Esophagus squamous epithelium (tissue), 5 donors: ENCODE measurements around the gene GRK1. TPM values are rescaled to one million over a fixed set of nuclear protein-coding genes. Genes with fewer than 3 reads are reported as not detected.
"Not testable (repeated sequence)": the region's sequence is repeated elsewhere in the genome, so short reads cannot be mapped to it uniquely, and the experiment has no call there.

Source experiments
- DNase-seq: peaks from one replicate; lab custom pipeline; 2025; lab: John Stamatoyannopoulos, UW
- H3K27ac ChIP-seq, 4 donors: fragments of 200-600 bp; sonication (generic); one replicate each; pipeline ENCODE4 v1.5.1; 2016 to 2019; ENCODE audit warnings: mild to moderate bottlenecking in 1 of 4
- H3K27me3 ChIP-seq, 4 donors: fragments of 200-600 bp; sonication (generic); 1 replicate in 3 of 4; 2 replicates in 1 of 4; pipeline versions ENCODE4 v1.5.1 to v1.6.0; 2017 to 2021; ENCODE audit warnings: antibody characterized with exemption in 1 of 4
- H3K36me3 ChIP-seq, 3 donors: fragments of 200-600 bp; sonication (generic); one replicate each; pipeline ENCODE4 v1.5.1; 2016 to 2019
- H3K4me1 ChIP-seq, 3 donors: fragments of 200-600 bp; sonication (generic); one replicate each; pipeline ENCODE4 v1.5.1; 2017 to 2019
- H3K4me3 ChIP-seq, 4 donors: fragments of 200-600 bp; sonication (generic); 1 replicate in 3 of 4; 2 replicates in 1 of 4; pipeline ENCODE4 v1.5.1; 2016 to 2019; ENCODE audit warnings: mild to moderate bottlenecking in 2 of 4, moderate library complexity in 1 of 4
- H3K9me3 ChIP-seq, 3 donors: fragments of 200-600 bp; sonication (generic); one replicate each; pipeline ENCODE4 v1.5.1; 2016 to 2019
- POLR2A ChIP-seq, 4 donors: fragments of 450-650 bp; IDR thresholded peaks; one replicate each; pipeline ENCODE4 v1.6.1; 2017; ENCODE audit warnings: antibody characterized with exemption in 4 of 4, mild to moderate bottlenecking in 4 of 4, moderate library complexity in 3 of 4
- WGBS, 2 donors: methylation state at CpG; one replicate each; pipeline ENCODE4 v1.1.5; 2018; 5-methylcytosine and 5-hydroxymethylcytosine counted together
- intact Hi-C: fragments of 100-400 bp; cut with DNase I; formaldehyde crosslinking; loops from one replicate; pipeline ENCODE4 v1.15.0; 2022
- total RNA-seq, 4 donors: library from RNA; depleted of rRNA; stranded (reverse); fragments of >200 nt; gene quantifications; one replicate each; pipeline ENCODE4 v1.1.0, GENCODE V29; 2016
- TF ChIP-seq, protein P1 (sequence below), 6 experiments: fragments of 450-650 bp in 4 of 6; fragments of 200-600 bp in 2 of 6; sonication (generic) in 2 of 6; IDR thresholded peaks; one replicate each; pipeline ENCODE4 v1.5.1; 2016 to 2019; ENCODE audit warnings: antibody characterized with exemption in 6 of 6, mild to moderate bottlenecking in 4 of 6, moderate library complexity in 4 of 6
- donor health status: DM: yes; HTN: yes; CAD: no.

GRK1 gene
- total RNA-seq, 4 donors from 2014 or later = not detected

DNA sequence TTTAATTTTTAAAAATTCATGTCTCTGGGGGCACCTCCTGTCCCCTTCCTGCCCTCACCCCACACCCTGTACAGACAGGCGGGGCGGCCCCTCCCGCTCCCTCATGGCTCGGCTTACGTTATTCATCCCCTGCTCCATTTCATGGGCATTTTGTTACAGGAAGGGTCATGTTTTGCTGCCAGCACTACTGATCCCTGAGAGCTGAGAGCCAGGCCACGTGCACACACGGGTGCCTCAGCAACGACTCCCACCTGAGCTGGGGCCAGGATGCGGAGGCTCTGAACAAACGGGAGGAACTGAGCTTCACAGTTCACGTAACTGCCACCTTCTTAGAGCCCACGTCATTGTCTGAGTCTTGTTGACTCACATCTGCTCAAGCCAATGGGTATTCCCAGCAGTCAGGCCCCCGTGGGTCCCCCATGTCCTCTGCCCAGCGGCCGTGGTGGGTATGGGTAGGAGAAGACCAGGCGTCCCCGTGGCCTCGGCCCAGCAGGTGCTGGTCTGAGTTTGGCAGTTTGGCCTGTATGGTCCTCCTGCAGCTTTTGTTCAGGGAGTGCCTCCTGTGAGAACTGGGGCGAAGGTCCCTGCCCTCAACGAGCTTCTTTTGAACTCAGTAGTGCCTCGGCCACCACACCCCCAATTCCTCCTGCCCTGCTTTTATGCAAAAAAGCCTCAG lies 75.6 kb downstream of the GRK1 start:
- no peak for TF ChIP-seq POLR2A (IDR thresholded peaks at IDR 0.05)
- TF ChIP-seq, protein P1, sequence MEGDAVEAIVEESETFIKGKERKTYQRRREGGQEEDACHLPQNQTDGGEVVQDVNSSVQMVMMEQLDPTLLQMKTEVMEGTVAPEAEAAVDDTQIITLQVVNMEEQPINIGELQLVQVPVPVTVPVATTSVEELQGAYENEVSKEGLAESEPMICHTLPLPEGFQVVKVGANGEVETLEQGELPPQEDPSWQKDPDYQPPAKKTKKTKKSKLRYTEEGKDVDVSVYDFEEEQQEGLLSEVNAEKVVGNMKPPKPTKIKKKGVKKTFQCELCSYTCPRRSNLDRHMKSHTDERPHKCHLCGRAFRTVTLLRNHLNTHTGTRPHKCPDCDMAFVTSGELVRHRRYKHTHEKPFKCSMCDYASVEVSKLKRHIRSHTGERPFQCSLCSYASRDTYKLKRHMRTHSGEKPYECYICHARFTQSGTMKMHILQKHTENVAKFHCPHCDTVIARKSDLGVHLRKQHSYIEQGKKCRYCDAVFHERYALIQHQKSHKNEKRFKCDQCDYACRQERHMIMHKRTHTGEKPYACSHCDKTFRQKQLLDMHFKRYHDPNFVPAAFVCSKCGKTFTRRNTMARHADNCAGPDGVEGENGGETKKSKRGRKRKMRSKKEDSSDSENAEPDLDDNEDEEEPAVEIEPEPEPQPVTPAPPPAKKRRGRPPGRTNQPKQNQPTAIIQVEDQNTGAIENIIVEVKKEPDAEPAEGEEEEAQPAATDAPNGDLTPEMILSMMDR (IDR thresholded peaks at IDR 0.05) = no peak
- no peak overlapping the region for H3K27ac ChIP-seq
- H3K9me3 ChIP-seq = no peaks in the 10 kb centered on the region
- DNase-seq = no peak
- 28 to 61% methylated on average over 8 to 17 of the region's 21 CpGs for WGBS, 2 donors
- H3K27me3 ChIP-seq = peaks cover 0 to 47% (median 0%) of the 10 kb centered on the region in 4 donors
- intact Hi-C loops = no loop called here
- H3K4me3 ChIP-seq = no peak overlapping the region
- H3K36me3 ChIP-seq = no peaks in the 10 kb centered on the region
- peaks cover 0 to 13% (median 3%) of the 10 kb centered on the region in 3 donors for H3K4me1 ChIP-seq

GRCh38 chr13:113743366-113744195 lies 76.6 kb downstream of the GRK1 start:
- DNase-seq = no peak
- 87 to 91% methylated on average over 12 to 15 of the region's 24 CpGs for WGBS, 2 donors
- H3K9me3 ChIP-seq = no peaks in the 10 kb centered on the region
- H3K27me3 ChIP-seq = peaks cover 0 to 38% (median 0%) of the 10 kb centered on the region in 4 donors
- intact Hi-C loops = no loop called here
- no peak overlapping the region for H3K27ac ChIP-seq
- peaks cover 0 to 13% (median 3%) of the 10 kb centered on the region in 3 donors for H3K4me1 ChIP-seq
- H3K4me3 ChIP-seq = no peak overlapping the region
- H3K36me3 ChIP-seq = no peaks in the 10 kb centered on the region
- no peak for TF ChIP-seq POLR2A (IDR thresholded peaks at IDR 0.05)
- TF ChIP-seq, protein P1 (IDR thresholded peaks at IDR 0.05) = no peak

DNA sequence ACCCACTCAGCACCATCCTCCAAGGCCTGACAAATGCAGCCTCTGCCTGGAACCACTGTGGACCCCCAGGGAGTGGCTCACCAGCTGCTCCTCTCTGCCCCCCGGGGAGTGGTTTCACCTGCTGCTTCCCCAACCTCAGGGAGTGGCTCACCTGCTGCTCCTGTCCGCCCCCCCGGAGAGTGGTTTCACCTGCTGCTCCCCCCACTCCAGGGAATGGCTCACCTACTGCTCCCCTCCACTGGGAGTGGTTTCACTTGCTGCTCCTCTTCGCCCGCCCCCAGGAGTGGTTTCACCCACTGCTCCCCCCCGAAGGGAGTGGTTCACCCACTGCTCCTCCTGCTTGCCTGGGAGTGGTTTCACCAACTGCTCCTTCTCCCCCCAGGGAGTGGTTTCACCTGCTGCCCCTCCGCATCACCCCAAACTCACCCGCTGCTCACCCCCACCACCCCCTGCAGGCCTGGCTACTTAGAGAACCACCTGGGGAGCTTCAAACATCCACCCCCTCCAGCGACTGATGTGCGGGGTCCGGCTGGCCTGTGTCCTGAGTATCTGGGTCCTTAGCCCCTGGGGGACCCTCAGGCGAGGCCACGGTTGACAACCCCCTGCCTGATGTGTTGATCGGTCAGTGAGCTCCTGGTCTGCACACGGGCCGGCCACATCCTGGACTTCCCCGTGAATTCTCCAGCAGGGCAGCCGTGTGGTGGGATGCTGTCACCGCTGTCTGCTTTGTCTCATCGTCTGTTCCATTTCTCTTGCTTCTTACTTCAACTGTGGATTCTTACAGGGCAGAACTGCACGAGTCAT lies 77.4 kb downstream of the GRK1 start:
- peaks cover 0 to 34% (median 0%) of the 10 kb centered on the region in 4 donors for H3K27me3 ChIP-seq
- no peak for DNase-seq
- H3K4me1 ChIP-seq = peaks cover 0 to 13% (median 3%) of the 10 kb centered on the region in 3 donors
- TF ChIP-seq POLR2A (IDR thresholded peaks at IDR 0.05) = no peak
- TF ChIP-seq, protein P1 (IDR thresholded peaks at IDR 0.05) = no peak
- H3K9me3 ChIP-seq = no peaks in the 10 kb centered on the region
- WGBS, 2 donors = 77 to 86% methylated on average over 7 to 12 of the region's 21 CpGs
- intact Hi-C loops = no loop called here
- H3K36me3 ChIP-seq = no peaks in the 10 kb centered on the region
- no peak overlapping the region for H3K27ac ChIP-seq
- H3K4me3 ChIP-seq = no peak overlapping the region

DNA sequence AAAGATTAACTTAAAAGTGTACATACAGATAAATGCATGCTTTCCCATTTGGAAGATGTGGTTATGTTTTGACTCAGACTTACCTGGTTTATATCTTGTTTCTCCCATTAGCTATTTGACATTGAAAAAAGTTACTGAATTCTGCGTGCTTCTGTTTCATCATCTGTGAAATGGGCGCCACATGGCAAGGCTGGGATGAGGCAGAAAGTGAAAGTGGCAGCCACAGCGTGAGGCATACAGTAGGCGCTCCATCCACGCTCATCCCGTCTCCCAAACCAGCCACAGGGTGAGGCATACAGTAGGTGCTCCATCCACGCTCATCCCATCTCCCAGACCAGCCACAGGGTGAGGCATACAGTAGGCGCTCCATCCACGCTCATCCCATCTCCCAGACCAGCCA lies 78.0 kb downstream of the GRK1 start:
- WGBS, 2 donors = 74 to 95% methylated on average over 6 of the region's 9 CpGs

DNA sequence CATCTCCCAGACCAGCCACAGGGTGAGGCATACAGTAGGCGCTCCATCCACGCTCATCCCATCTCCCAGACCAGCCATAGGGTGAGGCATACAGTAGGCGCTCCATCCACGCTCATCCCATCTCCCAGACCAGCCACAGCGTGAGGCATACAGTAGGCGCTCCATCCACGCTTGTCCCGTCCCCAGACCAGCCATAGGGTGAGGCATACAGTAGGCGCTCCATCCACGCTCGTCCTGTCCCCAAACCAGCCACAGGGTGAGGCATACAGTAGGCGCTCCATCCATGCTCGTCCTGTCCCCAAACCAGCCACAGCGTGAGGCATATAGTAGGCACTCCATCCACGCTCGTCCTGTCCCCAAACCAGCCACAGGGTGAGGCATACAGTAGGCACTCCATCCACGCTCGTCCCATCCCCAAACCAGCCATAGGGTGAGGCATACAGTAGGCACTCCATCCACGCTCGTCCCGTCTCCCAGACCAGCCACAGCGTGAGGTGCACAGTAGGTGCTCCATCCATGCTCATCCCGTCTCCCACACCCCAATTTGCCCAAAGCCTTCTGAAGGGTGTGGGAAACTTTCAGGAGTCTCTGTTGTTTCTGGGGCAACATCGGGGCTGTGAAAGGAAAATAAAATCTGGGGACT lies 78.6 kb downstream of the GRK1 start:
- H3K27ac ChIP-seq, H3K4me3 ChIP-seq, intact Hi-C loops, H3K36me3 ChIP-seq, DNase-seq, H3K9me3 ChIP-seq: not testable (repeated sequence)
- Histone ChIP-seq H3K4me1 (peaks cover 0 to 13% (median 3%) of the 10 kb centered on the region in 3 donors), H3K27me3 (peaks cover 0 to 23% (median 0%) of the 10 kb centered on the region in 4 donors)
- 91 to 93% methylated on average over 10 to 11 of the region's 24 CpGs for WGBS, 2 donors

More for the DNA sequence above, 78.0 kb downstream of the GRK1 start:
- H3K27ac ChIP-seq = no peak overlapping the region
- intact Hi-C loops = no loop called here
- DNase-seq = no peak
- TF ChIP-seq POLR2A (IDR thresholded peaks at IDR 0.05) = no peak
- TF ChIP-seq, protein P1 (IDR thresholded peaks at IDR 0.05) = no peak
- no peak overlapping the region for H3K4me3 ChIP-seq
- no peaks in the 10 kb centered on the region for H3K36me3 ChIP-seq
- H3K4me1 ChIP-seq = peaks cover 0 to 13% (median 3%) of the 10 kb centered on the region in 3 donors
- no peaks in the 10 kb centered on the region for H3K9me3 ChIP-seq
- peaks cover 0 to 28% (median 0%) of the 10 kb centered on the region in 4 donors for H3K27me3 ChIP-seq
